Breast epithelium (tissue), 4 donors: ENCODE data around the gene CGNL1. TPM values are rescaled to one million over a fixed set of nuclear protein-coding genes. Genes with fewer than 3 reads are reported as not detected.

Experiments
- DNase-seq, 2 donors: peaks; one replicate each; pipeline ENCODE4 v3.0.0-alpha.2; 2019; ENCODE audit warnings: low spot score in 2 of 2
- H3K27ac ChIP-seq, 2 donors: fragments of 200-600 bp; sonication (generic) in 1 of 2; one replicate each; pipeline ENCODE4 v1.5.1; 2016 to 2019; ENCODE audit warnings: mild to moderate bottlenecking in 1 of 2
- H3K27me3 ChIP-seq, 2 donors: fragments of 200-600 bp; sonication (generic) in 1 of 2; one replicate each; pipeline versions ENCODE4 v1.5.1 to v1.6.0; 2017 to 2019; ENCODE audit warnings: control low read depth in 1 of 2, mild to moderate bottlenecking in 1 of 2
- H3K36me3 ChIP-seq: fragments of 200-600 bp; one replicate; pipeline ENCODE4 v1.5.1; 2019
- H3K4me1 ChIP-seq, 2 donors: fragments of 200-600 bp; sonication (generic); one replicate each; pipeline ENCODE4 v1.5.1; 2016 to 2019; ENCODE audit warnings: control low read depth in 1 of 2
- H3K4me3 ChIP-seq, 3 donors: fragments of 200-600 bp; sonication (generic); 1 replicate in 2 of 3; 2 replicates in 1 of 3; pipeline ENCODE4 v1.5.1; 2016 to 2019; ENCODE audit warnings: mild to moderate bottlenecking in 3 of 3, moderate library complexity in 2 of 3
- H3K9me3 ChIP-seq, 2 donors: fragments of 200-600 bp; sonication (generic) in 1 of 2; one replicate each; pipeline ENCODE4 v1.5.1; 2016 to 2019; ENCODE audit warnings: control low read depth in 1 of 2
- CTCF ChIP-seq, 3 donors: fragments of 450-650 bp; IDR thresholded peaks; one replicate each; pipeline ENCODE4 v1.5.1; 2016 to 2017; ENCODE audit warnings: antibody characterized with exemption in 3 of 3, mild to moderate bottlenecking in 3 of 3, moderate library complexity in 3 of 3
- POLR2A ChIP-seq: fragments of 450-650 bp; IDR thresholded peaks from one replicate; pipeline ENCODE4 v1.6.1; 2016; ENCODE audit warnings: antibody characterized with exemption, mild to moderate bottlenecking, moderate library complexity
- POLR2AphosphoS5 ChIP-seq, 3 donors: sonication (generic); formaldehyde crosslinking; IDR thresholded peaks; one replicate each; pipeline ENCODE4 v1.6.1; 2017; ENCODE audit warnings: antibody characterized with exemption in 3 of 3
- intact Hi-C: fragments of 100-400 bp; cut with DNase I; formaldehyde crosslinking; loops from one replicate; pipeline ENCODE4 v1.15.1; 2023; ENCODE audit warnings: low total_unique reads
- total RNA-seq, 3 donors: library from RNA; depleted of rRNA; stranded (reverse); fragments of >200 nt; gene quantifications; one replicate each; pipeline ENCODE4 v1.1.0, GENCODE V29; 2016

The CGNL1 gene
- total RNA-seq, 3 donors from 2014 or later: 5.4 to 24.9 (median 18.4) TPM

GRCh38 chr15:57583282-57583681 lies 207.0 kb downstream of the CGNL1 start:
- Histone ChIP-seq H3K4me1 (no peaks in the 10 kb centered on the region), H3K4me3 (no peak overlapping the region), H3K9me3 (peaks cover 0 to 13% of the 10 kb centered on the region in 2 donors), H3K36me3 (no peaks in the 10 kb centered on the region), H3K27ac (no peak overlapping the region), H3K27me3 (no peaks in the 10 kb centered on the region)
- TF ChIP-seq POLR2AphosphoS5 (IDR thresholded peaks at IDR 0.05): no peak
- TF ChIP-seq POLR2A: no peak
- TF ChIP-seq CTCF (IDR thresholded peaks at IDR 0.05): no peak
- intact Hi-C loops: no loop called here
- DNase-seq: no peak

GRCh38 chr15:57583720-57584119 lies 207.4 kb downstream of the CGNL1 start:
- Histone ChIP-seq H3K4me3 (no peak overlapping the region), H3K27ac (no peak overlapping the region), H3K27me3 (no peaks in the 10 kb centered on the region), H3K9me3 (peaks cover 0 to 13% of the 10 kb centered on the region in 2 donors), H3K36me3 (no peaks in the 10 kb centered on the region), H3K4me1 (no peaks in the 10 kb centered on the region)
- no peak for TF ChIP-seq POLR2A
- no peak for TF ChIP-seq POLR2AphosphoS5 (IDR thresholded peaks at IDR 0.05)
- TF ChIP-seq CTCF (IDR thresholded peaks at IDR 0.05): no peak
- DNase-seq: no peak
- intact Hi-C loops: no loop called here

- intact Hi-C loops: no loop called here
- no peak overlapping the region for H3K4me3 ChIP-seq
- no peaks in the 10 kb centered on the region for H3K36me3 ChIP-seq
- H3K9me3 ChIP-seq: peaks cover 0 to 13% of the 10 kb centered on the region in 2 donors
- H3K27me3 ChIP-seq: no peaks in the 10 kb centered on the region
- H3K27ac ChIP-seq: no peak overlapping the region
- no peak for TF ChIP-seq CTCF (IDR thresholded peaks at IDR 0.05)
- TF ChIP-seq POLR2A: no peak
- TF ChIP-seq POLR2AphosphoS5 (IDR thresholded peaks at IDR 0.05): no peak
- DNase-seq: no peak
- peaks cover 3 to 15% of the 10 kb centered on the region in 2 donors for H3K4me1 ChIP-seq
These were observed 210.5 kb downstream of the CGNL1 start for GRCh38 chr15:57586661-57587424.

GRCh38 chr15:57589281-57589680 lies 213.0 kb downstream of the CGNL1 start:
- Histone ChIP-seq H3K4me1 (peaks cover 3 to 15% of the 10 kb centered on the region in 2 donors), H3K36me3 (no peaks in the 10 kb centered on the region), H3K27ac (peak overlapping the region; percentile 62 to 67), H3K27me3 (no peaks in the 10 kb centered on the region), H3K4me3 (no peak overlapping the region), H3K9me3 (no peaks in the 10 kb centered on the region)
- DNase-seq: no peak
- intact Hi-C loops: no loop called here
- TF ChIP-seq CTCF (IDR thresholded peaks at IDR 0.05) (no peak), POLR2A (no peak), POLR2AphosphoS5 (IDR thresholded peaks at IDR 0.05) (no peak)

- no peaks in the 10 kb centered on the region for H3K27me3 ChIP-seq
- no peak overlapping the region for H3K4me3 ChIP-seq
- peak overlapping the region; percentile 62 to 67 for H3K27ac ChIP-seq
- H3K9me3 ChIP-seq: no peaks in the 10 kb centered on the region
- DNase-seq: no peak
- peaks cover 3 to 15% of the 10 kb centered on the region in 2 donors for H3K4me1 ChIP-seq
- no peaks in the 10 kb centered on the region for H3K36me3 ChIP-seq
- intact Hi-C loops: no loop called here
- no peak for TF ChIP-seq CTCF (IDR thresholded peaks at IDR 0.05)
- TF ChIP-seq POLR2A: no peak
- no peak for TF ChIP-seq POLR2AphosphoS5 (IDR thresholded peaks at IDR 0.05)
These were observed 213.4 kb downstream of the CGNL1 start for GRCh38 chr15:57589754-57590153.
